Left lung (tissue), 10 donors: ENCODE measurements around the gene ARGLU1. TPM values are rescaled to one million over a fixed set of nuclear protein-coding genes. Genes with fewer than 3 reads are reported as not detected.

Experiments
- ATAC-seq: fragments of 200-7000 bp; cut with Tn5 transposase; one replicate; pipeline ENCODE4 v1.9.1; 2020; ENCODE audit warnings: moderate library complexity
- DNase-seq, 4 donors: peaks; one replicate each; pipeline ENCODE4 v3.0.0-alpha.2; 2013 to 2020
- H3K27ac ChIP-seq, 2 donors: fragments of 200-600 bp; sonication (generic) in 1 of 2; one replicate each; pipeline versions ENCODE4 v1.5.0 to v1.8.0; 2020 to 2021
- H3K27me3 ChIP-seq, 2 donors: fragments of 200-600 bp; sonication (generic) in 1 of 2; one replicate each; pipeline versions ENCODE4 v1.5.0 to v1.8.0; 2020 to 2021
- H3K36me3 ChIP-seq, 2 donors: fragments of 200-600 bp; sonication (generic) in 1 of 2; one replicate each; pipeline versions ENCODE4 v1.5.0 to v1.8.0; 2020 to 2021
- H3K4me1 ChIP-seq, 2 donors: fragments of 200-600 bp; one replicate each; pipeline ENCODE4 v1.8.0; 2021
- H3K4me3 ChIP-seq, 2 donors: fragments of 200-600 bp; sonication (generic) in 1 of 2; one replicate each; pipeline versions ENCODE4 v1.5.0 to v1.8.0; 2020 to 2021; ENCODE audit warnings: mild to moderate bottlenecking in 1 of 2
- H3K9me3 ChIP-seq, 2 donors: fragments of 200-600 bp; sonication (generic) in 1 of 2; one replicate each; pipeline versions ENCODE4 v1.5.0 to v1.8.0; 2020 to 2021
- intact Hi-C, 2 donors: fragments of 100-400 bp; cut with DNase I; formaldehyde crosslinking; loops; one replicate each; pipeline versions ENCODE4 v1.11.2 to v1.14.2; 2022
- polyA plus RNA-seq, 6 donors: library from polyadenylated mRNA; unstranded; fragments of 120-200 nt; gene quantifications; one replicate each; pipeline ENCODE4 v1.2.1, GENCODE V29; 2013; ENCODE audit not compliant: insufficient read length in 6 of 6
- total RNA-seq, 2 donors: library from RNA; stranded (reverse); fragmentation: NEBNext Ultra II Directional; extraction: Animal tissue kit (Norgen Biotek cat#: 25700); gene quantifications; one replicate each; pipeline ENCODE4 v1.2.1, GENCODE V29; 2021
- TF ChIP-seq, protein P1 (sequence below), 2 donors: fragments of 200-600 bp; sonication (generic) in 1 of 2; IDR thresholded peaks; one replicate each; pipeline versions ENCODE4 v1.5.0 to v1.8.0; 2021; ENCODE audit warnings: antibody characterized with exemption in 2 of 2
- donor health status: DM: no; HTN: yes; CAD: no.
- donor health status: DM: no; HTN: no; CAD: no.

The ARGLU1 gene
- total and polyA plus RNA-seq, 8 donors: 67.3 to 482 (median 387) TPM

DNA sequence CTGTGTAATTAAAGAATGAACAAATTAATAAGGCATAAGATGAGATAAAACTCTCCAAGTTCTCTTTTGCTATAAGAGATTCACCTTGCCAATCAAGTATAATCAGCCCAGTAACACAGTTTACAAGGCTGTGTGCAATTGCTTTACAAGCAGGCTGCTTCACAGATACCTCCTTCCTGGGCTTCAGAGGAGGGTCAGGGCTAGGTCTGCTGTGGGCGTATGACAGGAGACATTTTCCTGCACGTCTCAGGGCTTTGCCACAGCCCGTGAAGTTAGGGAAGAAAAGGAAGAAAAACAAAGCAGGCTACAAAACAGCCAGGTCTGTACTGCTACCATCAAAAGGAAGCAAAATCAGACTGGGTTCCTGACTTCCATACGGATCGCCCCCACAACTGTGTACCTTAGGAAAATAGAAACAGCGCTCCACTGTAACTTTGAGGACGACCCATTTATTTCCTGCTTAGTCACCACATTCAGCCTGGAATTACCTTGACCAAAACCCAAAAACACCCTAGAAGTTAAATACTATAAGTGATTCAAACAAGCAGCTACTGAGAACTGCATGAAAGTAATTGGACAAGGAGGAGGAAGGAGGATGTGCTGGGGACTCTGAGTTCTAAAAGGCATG is 44.9 kb downstream of the ARGLU1 start:
- DNase-seq: no peak
- Histone ChIP-seq H3K27me3 (no peaks in the 10 kb centered on the region), H3K9me3 (no peaks in the 10 kb centered on the region), H3K4me3 (no peak overlapping the region), H3K36me3 (no peaks in the 10 kb centered on the region), H3K4me1 (peaks cover 16 to 48% of the 10 kb centered on the region in 2 donors), H3K27ac (peak overlapping the region in 1 of 2 donors; percentile 50)
- intact Hi-C loops: no loop called here
- TF ChIP-seq, protein P1, sequence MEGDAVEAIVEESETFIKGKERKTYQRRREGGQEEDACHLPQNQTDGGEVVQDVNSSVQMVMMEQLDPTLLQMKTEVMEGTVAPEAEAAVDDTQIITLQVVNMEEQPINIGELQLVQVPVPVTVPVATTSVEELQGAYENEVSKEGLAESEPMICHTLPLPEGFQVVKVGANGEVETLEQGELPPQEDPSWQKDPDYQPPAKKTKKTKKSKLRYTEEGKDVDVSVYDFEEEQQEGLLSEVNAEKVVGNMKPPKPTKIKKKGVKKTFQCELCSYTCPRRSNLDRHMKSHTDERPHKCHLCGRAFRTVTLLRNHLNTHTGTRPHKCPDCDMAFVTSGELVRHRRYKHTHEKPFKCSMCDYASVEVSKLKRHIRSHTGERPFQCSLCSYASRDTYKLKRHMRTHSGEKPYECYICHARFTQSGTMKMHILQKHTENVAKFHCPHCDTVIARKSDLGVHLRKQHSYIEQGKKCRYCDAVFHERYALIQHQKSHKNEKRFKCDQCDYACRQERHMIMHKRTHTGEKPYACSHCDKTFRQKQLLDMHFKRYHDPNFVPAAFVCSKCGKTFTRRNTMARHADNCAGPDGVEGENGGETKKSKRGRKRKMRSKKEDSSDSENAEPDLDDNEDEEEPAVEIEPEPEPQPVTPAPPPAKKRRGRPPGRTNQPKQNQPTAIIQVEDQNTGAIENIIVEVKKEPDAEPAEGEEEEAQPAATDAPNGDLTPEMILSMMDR (IDR thresholded peaks at IDR 0.05): no peak
- no peak for ATAC-seq

DNA sequence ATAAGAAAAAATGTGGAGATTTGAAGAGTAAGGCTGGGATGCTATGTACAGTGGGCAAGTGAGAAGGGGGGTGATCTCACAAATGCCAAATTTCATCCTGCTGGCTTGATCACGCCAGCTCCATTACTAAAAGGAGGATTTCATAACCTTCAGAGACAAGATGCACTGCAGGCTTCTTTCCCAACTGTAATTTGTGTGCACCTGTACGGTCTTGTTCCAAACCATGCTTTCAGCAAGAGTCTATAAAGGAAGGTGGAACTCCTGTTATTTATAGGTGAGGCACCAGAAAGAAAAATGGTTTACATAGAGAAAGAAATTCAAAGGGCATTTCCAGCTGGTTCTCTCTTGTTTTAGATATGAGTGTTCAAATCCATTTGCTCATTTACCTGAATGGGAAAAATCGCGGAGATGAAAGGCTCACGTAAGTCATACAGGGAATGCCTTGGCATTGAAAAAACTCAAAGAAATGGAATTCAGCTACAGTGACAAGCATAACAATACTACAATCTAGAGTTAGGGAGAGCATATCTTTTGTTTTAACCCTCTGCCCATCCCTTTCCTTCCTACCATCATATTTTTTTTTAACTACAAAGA is 45.7 kb downstream of the ARGLU1 start:
- intact Hi-C loops: no loop called here
- Histone ChIP-seq H3K27ac (no peak overlapping the region), H3K27me3 (no peaks in the 10 kb centered on the region), H3K9me3 (no peaks in the 10 kb centered on the region), H3K36me3 (no peaks in the 10 kb centered on the region), H3K4me3 (no peak overlapping the region), H3K4me1 (peaks cover 18 to 48% of the 10 kb centered on the region in 2 donors)
- no peak for ATAC-seq
- TF ChIP-seq, protein P1 (IDR thresholded peaks at IDR 0.05): no peak
- DNase-seq: no peak

DNA sequence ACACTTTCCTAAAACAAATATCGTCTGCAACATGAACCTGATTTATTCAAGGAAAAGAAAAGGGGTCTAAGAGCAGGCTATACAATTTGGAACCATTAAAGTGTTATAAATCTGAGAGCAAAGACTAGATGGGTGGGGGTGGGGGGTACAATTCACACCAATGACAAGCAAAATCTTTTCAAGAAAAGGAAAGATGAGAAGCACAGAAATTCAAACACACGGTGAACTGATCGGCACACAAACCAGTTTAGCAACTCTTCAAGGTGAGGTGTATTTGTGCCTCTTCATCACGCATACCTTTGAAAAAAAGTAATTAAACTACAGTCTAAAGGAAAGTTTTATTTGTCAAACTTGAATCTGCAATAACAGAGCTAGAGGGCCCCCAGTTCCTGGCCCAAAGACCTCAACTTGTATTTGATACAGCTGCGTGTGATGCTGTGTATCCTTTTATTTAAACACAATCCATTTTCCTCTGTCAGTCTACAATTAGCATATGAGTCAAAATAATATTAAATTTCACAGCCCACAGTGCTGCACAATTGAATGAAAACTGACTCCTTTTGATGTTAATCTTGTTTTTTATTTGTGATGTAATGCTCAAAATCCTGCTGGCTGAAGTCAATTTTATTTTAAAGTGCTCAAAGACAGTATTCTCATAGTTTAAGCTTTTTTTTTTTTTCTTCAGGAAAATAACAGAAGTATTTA is 46.7 kb downstream of the ARGLU1 start:
- ATAC-seq (peak; percentile 65), DNase-seq (peak in 1 of 4 donors; percentile 62)
- Histone ChIP-seq H3K4me3 (no peak overlapping the region), H3K27ac (peak overlapping the region in 1 of 2 donors; percentile 23), H3K27me3 (no peaks in the 10 kb centered on the region), H3K4me1 (peaks cover 21 to 48% of the 10 kb centered on the region in 2 donors), H3K9me3 (no peaks in the 10 kb centered on the region), H3K36me3 (no peaks in the 10 kb centered on the region)
- intact Hi-C loops: no loop called here
- TF ChIP-seq, protein P1 (IDR thresholded peaks at IDR 0.05): no peak

DNA sequence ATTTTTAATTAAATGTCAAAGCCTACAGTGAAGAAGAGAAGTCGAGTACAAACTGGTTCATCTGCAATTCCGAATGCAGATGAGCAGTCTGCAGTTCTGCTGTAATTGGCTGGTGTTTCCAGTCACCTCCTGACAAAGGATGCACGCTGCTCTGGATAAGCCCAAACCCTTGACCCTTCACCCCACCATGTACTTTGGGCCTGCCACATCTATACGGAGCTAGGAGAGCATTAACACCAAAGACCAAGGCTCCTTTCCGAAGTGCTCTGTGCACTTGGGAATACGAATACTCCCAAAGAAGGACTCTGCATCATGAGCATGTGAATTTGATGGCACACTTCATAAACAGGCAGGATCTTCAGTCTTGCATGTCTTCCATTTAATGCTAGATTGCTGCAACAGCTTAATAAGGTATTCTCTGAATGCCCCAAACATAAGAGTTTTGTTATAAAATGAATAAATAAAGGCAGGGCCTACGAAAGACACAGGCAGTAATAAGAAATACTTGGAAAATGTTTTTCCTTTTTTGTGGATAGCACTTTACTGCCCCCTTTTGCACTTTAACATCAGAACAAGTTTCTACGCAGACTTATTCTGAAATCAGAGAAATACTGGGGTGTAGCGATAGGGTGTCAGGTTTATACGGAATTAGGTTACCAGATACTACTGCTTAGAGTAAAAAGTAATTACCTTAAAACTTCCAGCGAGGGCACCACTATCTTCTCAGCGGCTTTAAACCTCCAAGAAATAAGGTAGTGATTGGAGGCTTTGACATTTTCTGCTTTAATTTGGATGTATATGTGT is 47.5 kb downstream of the ARGLU1 start:
- peak; percentile 60 for ATAC-seq
- H3K27me3 ChIP-seq: no peaks in the 10 kb centered on the region
- H3K4me3 ChIP-seq: no peak overlapping the region
- peak overlapping the region in 1 of 2 donors; percentile 23 for H3K27ac ChIP-seq
- TF ChIP-seq, protein P1 (IDR thresholded peaks at IDR 0.05): peak in 1 of 2 donors; percentile 28
- H3K9me3 ChIP-seq: no peaks in the 10 kb centered on the region
- intact Hi-C loops: no loop called here
- H3K4me1 ChIP-seq: peaks cover 21 to 41% of the 10 kb centered on the region in 2 donors
- DNase-seq: peak in 1 of 4 donors; percentile 43
- H3K36me3 ChIP-seq: no peaks in the 10 kb centered on the region
